Measurements from ENCODE around the gene RXRB. TPM values are rescaled to one million over a fixed set of nuclear protein-coding genes. Genes with fewer than 3 reads are reported as not detected.

RXRB gene
- total and polyA plus RNA-seq, 10 of the 15 experiments (the other 5 are each of a cell fraction or from before 2014, with no cell fraction given): 0.71 to 35.0 (median 20.4) TPM

DNA sequence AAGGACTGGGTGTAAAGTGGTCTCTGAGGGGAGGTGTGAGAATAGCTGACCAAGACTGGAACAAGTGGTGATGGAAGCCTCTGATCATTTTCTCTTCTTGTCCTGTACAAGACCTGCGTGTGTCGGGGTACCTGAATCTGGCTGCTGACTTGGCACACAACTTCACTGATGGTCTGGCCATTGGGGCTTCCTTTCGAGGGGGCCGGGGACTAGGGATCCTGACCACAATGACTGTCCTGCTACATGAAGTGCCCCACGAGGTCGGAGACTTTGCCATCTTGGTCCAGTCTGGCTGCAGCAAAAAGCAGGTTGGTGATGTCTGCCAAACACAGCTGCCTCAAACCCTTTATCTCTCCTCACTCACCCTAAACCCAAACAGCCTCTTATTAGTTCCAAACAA is 2.3 kb upstream of the RXRB start:
- Histone ChIP-seq H3K79me2 (ENCODE audit: control insufficient read depth, insufficient read depth, low read length) (peaks cover 33% of the 10 kb centered on the region), H3K36me3 (ENCODE audit: control insufficient read depth in 2 of 2, insufficient read depth in 2 of 2, low read length in 1 of 2) (peaks cover 8 to 16% of the 10 kb centered on the region in 2 experiments), H3K9ac (ENCODE audit: control insufficient read depth, insufficient read depth, low read length) (no peak overlapping the region), H3K4me2 (ENCODE audit: control insufficient read depth, insufficient read depth) (peak overlapping the region; percentile 100), H4K20me1 (ENCODE audit: control insufficient read depth, insufficient read depth) (no peaks in the 10 kb centered on the region), H3K27ac (ENCODE audit: control insufficient read depth, insufficient read depth) (no peak overlapping the region), H2AFZ (ENCODE audit: control insufficient read depth, low read depth, low read length) (no peak overlapping the region), H3K4me1 (ENCODE audit: control insufficient read depth, insufficient read depth, low read length) (peaks cover 32% of the 10 kb centered on the region), H3K27me3 (replicated peaks in 1 of 2; ENCODE audit: control insufficient read depth in 2 of 2, insufficient read depth in 2 of 2, low read length in 1 of 2) (no peaks in the 10 kb centered on the region), H3K4me3 (no peak overlapping the region), H3K9me3 (replicated peaks; ENCODE audit: control insufficient read depth, insufficient read depth, low read length) (no peaks in the 10 kb centered on the region)
- BruUV-seq (replicated peaks): no TSS peak
- POLR2A ChIA-PET: interaction anchor here (0.7 kb wide), 1 partner anchor 59 kb away, joined by 4 read pairs; no protein-coding TSS in a partner anchor
- no peak for ATAC-seq
- CTCF ChIA-PET: no interaction called here
- intact Hi-C loops (cut with micrococcal nuclease; ENCODE audit: unreplicated experiment) (loop anchor here (10.0 kb wide), 1 partner anchor 372 kb away; no protein-coding TSS in a partner anchor), in situ Hi-C loops (cut with MboI) (no loop called here)
- RAD21 ChIA-PET (ENCODE audit: unreplicated experiment): no interaction called here
- SMC1A ChIA-PET (ENCODE audit: uncharacterized antibody, unreplicated experiment): interaction anchor here (0.7 kb wide), 1 partner anchor 68 kb away, joined by 4 read pairs; the partner anchor contains the start of gene VPS52
- no peak for FAIRE-seq
- 78% methylated on average over 6 of the region's 6 CpGs for WGBS (ENCODE audit: insufficient coverage, insufficient replicate concordance, low lambda C conversion rate, missing lambda C conversion rate)
- no peak for DNase-seq (ENCODE audit: low read depth, low spot score)
- no peak for TF ChIP-seq CREM (IDR thresholded peaks at IDR 0.05; ENCODE audit: low read depth)
- no peak for TF ChIP-seq NFYA (IDR thresholded peaks at IDR 0.05; ENCODE audit: borderline replicate concordance, low read depth, low read length)
- no peak for TF ChIP-seq YY1 (IDR thresholded peaks at IDR 0.05; ENCODE audit: low read depth, low read length)
- TF ChIP-seq, protein P1, sequence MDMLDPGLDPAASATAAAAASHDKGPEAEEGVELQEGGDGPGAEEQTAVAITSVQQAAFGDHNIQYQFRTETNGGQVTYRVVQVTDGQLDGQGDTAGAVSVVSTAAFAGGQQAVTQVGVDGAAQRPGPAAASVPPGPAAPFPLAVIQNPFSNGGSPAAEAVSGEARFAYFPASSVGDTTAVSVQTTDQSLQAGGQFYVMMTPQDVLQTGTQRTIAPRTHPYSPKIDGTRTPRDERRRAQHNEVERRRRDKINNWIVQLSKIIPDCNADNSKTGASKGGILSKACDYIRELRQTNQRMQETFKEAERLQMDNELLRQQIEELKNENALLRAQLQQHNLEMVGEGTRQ (IDR thresholded peaks at IDR 0.05; ENCODE audit: borderline replicate concordance, low read depth, low read length): no peak
- TF ChIP-seq, protein P2, sequence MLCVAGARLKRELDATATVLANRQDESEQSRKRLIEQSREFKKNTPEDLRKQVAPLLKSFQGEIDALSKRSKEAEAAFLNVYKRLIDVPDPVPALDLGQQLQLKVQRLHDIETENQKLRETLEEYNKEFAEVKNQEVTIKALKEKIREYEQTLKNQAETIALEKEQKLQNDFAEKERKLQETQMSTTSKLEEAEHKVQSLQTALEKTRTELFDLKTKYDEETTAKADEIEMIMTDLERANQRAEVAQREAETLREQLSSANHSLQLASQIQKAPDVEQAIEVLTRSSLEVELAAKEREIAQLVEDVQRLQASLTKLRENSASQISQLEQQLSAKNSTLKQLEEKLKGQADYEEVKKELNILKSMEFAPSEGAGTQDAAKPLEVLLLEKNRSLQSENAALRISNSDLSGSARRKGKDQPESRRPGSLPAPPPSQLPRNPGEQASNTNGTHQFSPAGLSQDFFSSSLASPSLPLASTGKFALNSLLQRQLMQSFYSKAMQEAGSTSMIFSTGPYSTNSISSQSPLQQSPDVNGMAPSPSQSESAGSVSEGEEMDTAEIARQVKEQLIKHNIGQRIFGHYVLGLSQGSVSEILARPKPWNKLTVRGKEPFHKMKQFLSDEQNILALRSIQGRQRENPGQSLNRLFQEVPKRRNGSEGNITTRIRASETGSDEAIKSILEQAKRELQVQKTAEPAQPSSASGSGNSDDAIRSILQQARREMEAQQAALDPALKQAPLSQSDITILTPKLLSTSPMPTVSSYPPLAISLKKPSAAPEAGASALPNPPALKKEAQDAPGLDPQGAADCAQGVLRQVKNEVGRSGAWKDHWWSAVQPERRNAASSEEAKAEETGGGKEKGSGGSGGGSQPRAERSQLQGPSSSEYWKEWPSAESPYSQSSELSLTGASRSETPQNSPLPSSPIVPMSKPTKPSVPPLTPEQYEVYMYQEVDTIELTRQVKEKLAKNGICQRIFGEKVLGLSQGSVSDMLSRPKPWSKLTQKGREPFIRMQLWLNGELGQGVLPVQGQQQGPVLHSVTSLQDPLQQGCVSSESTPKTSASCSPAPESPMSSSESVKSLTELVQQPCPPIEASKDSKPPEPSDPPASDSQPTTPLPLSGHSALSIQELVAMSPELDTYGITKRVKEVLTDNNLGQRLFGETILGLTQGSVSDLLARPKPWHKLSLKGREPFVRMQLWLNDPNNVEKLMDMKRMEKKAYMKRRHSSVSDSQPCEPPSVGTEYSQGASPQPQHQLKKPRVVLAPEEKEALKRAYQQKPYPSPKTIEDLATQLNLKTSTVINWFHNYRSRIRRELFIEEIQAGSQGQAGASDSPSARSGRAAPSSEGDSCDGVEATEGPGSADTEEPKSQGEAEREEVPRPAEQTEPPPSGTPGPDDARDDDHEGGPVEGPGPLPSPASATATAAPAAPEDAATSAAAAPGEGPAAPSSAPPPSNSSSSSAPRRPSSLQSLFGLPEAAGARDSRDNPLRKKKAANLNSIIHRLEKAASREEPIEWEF (IDR thresholded peaks at IDR 0.05; ENCODE audit: insufficient replicate concordance, low read depth, low read length): no peak
- TF ChIP-seq, protein P3, sequence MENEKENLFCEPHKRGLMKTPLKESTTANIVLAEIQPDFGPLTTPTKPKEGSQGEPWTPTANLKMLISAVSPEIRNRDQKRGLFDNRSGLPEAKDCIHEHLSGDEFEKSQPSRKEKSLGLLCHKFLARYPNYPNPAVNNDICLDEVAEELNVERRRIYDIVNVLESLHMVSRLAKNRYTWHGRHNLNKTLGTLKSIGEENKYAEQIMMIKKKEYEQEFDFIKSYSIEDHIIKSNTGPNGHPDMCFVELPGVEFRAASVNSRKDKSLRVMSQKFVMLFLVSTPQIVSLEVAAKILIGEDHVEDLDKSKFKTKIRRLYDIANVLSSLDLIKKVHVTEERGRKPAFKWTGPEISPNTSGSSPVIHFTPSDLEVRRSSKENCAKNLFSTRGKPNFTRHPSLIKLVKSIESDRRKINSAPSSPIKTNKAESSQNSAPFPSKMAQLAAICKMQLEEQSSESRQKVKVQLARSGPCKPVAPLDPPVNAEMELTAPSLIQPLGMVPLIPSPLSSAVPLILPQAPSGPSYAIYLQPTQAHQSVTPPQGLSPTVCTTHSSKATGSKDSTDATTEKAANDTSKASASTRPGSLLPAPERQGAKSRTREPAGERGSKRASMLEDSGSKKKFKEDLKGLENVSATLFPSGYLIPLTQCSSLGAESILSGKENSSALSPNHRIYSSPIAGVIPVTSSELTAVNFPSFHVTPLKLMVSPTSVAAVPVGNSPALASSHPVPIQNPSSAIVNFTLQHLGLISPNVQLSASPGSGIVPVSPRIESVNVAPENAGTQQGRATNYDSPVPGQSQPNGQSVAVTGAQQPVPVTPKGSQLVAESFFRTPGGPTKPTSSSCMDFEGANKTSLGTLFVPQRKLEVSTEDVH (IDR thresholded peaks at IDR 0.05; ENCODE audit: low read depth, partially characterized antibody): no peak
- no peak for TF ChIP-seq IKZF1 (conservative IDR thresholded peaks at IDR 0.05)
- no peak for TF ChIP-seq HDAC6 (IDR thresholded peaks at IDR 0.05; ENCODE audit: unreplicated experiment)
- no peak for TF ChIP-seq EED (IDR thresholded peaks at IDR 0.05; ENCODE audit: low read depth)
- no peak for TF ChIP-seq MYB (IDR thresholded peaks at IDR 0.05; ENCODE audit: borderline replicate concordance, low read depth, low read length)
- no peak for TF ChIP-seq NBN (IDR thresholded peaks at IDR 0.05)
- TF ChIP-seq, protein P4, sequence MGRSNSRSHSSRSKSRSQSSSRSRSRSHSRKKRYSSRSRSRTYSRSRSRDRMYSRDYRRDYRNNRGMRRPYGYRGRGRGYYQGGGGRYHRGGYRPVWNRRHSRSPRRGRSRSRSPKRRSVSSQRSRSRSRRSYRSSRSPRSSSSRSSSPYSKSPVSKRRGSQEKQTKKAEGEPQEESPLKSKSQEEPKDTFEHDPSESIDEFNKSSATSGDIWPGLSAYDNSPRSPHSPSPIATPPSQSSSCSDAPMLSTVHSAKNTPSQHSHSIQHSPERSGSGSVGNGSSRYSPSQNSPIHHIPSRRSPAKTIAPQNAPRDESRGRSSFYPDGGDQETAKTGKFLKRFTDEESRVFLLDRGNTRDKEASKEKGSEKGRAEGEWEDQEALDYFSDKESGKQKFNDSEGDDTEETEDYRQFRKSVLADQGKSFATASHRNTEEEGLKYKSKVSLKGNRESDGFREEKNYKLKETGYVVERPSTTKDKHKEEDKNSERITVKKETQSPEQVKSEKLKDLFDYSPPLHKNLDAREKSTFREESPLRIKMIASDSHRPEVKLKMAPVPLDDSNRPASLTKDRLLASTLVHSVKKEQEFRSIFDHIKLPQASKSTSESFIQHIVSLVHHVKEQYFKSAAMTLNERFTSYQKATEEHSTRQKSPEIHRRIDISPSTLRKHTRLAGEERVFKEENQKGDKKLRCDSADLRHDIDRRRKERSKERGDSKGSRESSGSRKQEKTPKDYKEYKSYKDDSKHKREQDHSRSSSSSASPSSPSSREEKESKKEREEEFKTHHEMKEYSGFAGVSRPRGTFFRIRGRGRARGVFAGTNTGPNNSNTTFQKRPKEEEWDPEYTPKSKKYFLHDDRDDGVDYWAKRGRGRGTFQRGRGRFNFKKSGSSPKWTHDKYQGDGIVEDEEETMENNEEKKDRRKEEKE (IDR thresholded peaks at IDR 0.05): no peak
- TF ChIP-seq MEF2A (IDR thresholded peaks at IDR 0.05; ENCODE audit: insufficient read depth, low read depth, low read length): no peak

Measured in GM12878 (cell line).